Gastrocnemius medialis (tissue), 4 donors: ENCODE results near the gene LPCAT1.

Experiments used
- POLR2A ChIP-seq, 2 donors: fragments of 450-650 bp; IDR thresholded peaks; one replicate each; pipeline ENCODE4 v1.6.1; 2017; ENCODE audit warnings: antibody characterized with exemption in 2 of 2, mild to moderate bottlenecking in 2 of 2, moderate library complexity in 2 of 2
- TF ChIP-seq, protein P1 (sequence below), 5 experiments: fragments of 450-650 bp in 3 of 5; fragments of 200-600 bp in 2 of 5; sonication (generic) in 2 of 5; IDR thresholded peaks in 4 of 5; conservative IDR thresholded peaks in 1 of 5; 1 replicate in 4 of 5; 2 replicates in 1 of 5; pipeline ENCODE4 v1.5.1; 2016 to 2019; ENCODE audit warnings: antibody characterized with exemption in 5 of 5, mild to moderate bottlenecking in 3 of 5, moderate library complexity in 3 of 5

DNA sequence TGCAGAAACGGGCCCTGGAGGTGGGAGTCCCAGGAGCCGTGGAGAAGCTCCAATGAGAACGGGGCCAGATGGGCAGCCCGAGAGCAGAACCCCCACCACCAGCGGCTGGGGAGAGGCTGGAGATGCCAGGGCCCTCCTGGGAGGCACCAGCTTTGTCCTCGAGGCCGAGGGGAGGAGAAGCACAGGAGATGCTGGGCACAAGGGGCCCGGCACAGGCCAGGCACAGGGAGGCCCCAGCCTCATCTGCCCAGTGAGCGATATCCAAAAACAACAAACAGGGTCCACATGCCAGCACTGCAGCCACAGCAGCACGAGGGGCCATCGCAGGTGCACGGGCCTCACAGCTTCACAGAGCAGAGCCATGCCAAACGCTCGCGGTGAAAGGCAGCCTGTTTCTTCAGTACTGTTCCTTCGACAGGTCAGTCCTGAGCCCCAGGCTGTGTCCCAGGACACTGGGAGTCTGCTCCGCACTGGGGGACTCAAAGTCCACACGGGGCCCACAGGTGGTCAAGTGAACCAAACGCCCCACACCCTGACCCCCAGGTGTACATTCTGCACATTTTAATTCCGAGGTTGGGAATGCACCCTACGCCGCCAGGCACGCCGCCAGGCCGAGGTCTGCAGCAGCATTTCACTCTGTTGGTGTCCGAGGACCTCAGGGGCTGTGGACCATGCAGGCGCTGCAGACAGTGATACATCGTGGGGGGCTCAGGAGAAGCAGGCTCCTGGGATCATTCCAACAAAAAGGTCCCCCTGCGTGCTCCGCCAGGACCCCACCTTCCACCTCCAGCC, 9.5 kb downstream of the LPCAT1 start:
- TF ChIP-seq, protein P1, sequence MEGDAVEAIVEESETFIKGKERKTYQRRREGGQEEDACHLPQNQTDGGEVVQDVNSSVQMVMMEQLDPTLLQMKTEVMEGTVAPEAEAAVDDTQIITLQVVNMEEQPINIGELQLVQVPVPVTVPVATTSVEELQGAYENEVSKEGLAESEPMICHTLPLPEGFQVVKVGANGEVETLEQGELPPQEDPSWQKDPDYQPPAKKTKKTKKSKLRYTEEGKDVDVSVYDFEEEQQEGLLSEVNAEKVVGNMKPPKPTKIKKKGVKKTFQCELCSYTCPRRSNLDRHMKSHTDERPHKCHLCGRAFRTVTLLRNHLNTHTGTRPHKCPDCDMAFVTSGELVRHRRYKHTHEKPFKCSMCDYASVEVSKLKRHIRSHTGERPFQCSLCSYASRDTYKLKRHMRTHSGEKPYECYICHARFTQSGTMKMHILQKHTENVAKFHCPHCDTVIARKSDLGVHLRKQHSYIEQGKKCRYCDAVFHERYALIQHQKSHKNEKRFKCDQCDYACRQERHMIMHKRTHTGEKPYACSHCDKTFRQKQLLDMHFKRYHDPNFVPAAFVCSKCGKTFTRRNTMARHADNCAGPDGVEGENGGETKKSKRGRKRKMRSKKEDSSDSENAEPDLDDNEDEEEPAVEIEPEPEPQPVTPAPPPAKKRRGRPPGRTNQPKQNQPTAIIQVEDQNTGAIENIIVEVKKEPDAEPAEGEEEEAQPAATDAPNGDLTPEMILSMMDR (IDR thresholded peaks at IDR 0.05 in 4 of 5, conservative IDR thresholded peaks at IDR 0.05 in 1 of 5): no peak
- TF ChIP-seq POLR2A (IDR thresholded peaks at IDR 0.05): no peak
